ENCODE measurements around the gene MIB1. TPM values are rescaled to one million over a fixed set of nuclear protein-coding genes. Genes with fewer than 3 reads are reported as not detected.

Gene MIB1
- total RNA-seq, 4 donors from 2014 or later: 25.9 to 121 (median 64.1) TPM

DNA sequence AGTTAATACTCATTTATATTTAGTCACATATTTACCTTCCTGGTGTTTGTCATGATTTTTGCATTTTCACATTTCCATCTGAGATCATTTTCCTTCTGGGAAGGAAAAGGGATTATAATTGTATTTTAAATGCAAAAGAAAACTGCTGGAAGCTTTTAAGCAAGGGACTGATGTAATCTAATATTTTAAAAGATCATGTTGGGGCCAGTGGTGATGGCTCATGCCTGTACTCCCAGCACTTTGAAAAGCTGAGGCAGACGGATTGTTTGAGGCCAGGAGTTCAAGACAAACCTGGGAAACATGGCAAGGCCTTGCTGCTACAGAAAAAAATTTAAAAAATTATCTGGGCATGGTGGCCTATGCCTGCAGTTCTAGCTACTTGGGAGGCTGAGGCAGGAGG, 149.0 kb downstream of the MIB1 start:
- TF ChIP-seq POLR2A (IDR thresholded peaks at IDR 0.05): no peak
- no peak for TF ChIP-seq CTCF (IDR thresholded peaks at IDR 0.05)
- H3K4me1 ChIP-seq: no peaks in the 10 kb centered on the region
- H3K36me3 ChIP-seq: no peaks in the 10 kb centered on the region
- no peaks in the 10 kb centered on the region for H3K27me3 ChIP-seq
- no peak overlapping the region for H3K4me3 ChIP-seq
- intact Hi-C loops (cut with DNase I; ENCODE audit: low total_unique reads): no loop called here
- DNase-seq: no peak
- no peak overlapping the region for H3K27ac ChIP-seq
- no peaks in the 10 kb centered on the region for H3K9me3 ChIP-seq

GRCh38 chr18:21894619-21895367, 154.2 kb downstream of the MIB1 start:
- Histone ChIP-seq H3K27me3 (no peaks in the 10 kb centered on the region), H3K4me1 (no peaks in the 10 kb centered on the region), H3K36me3 (no peaks in the 10 kb centered on the region), H3K9me3 (no peaks in the 10 kb centered on the region), H3K27ac (no peak overlapping the region), H3K4me3 (no peak overlapping the region)
- TF ChIP-seq POLR2A (IDR thresholded peaks at IDR 0.05): no peak
- TF ChIP-seq CTCF (IDR thresholded peaks at IDR 0.05): no peak
- intact Hi-C loops (cut with DNase I; ENCODE audit: low total_unique reads): no loop called here
- DNase-seq: no peak

- intact Hi-C loops (cut with DNase I; ENCODE audit: low total_unique reads): no loop called here
Measured at GRCh38 chr18:21896732-21897336, 156.2 kb downstream of the MIB1 start.

DNA sequence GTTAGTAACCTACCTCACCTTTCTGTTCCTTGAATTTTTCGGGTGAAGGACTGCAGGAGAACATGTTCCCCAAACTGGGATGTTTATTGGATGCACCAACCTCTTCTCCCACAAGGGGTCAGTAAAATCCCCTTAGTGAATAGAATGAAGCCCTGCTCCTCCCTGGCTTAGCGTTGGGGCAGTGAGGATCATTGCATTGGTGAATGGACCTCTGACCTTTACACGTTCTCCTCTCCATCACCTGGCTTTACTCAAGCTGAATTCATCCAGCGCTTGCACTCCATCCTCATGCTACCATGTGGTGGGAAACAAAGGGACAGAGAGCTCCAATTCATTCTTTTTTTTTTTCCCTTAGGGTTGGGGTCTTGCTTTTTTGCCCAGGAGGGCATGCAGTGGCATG, 157.2 kb downstream of the MIB1 start:
- intact Hi-C loops (cut with DNase I; ENCODE audit: low total_unique reads): no loop called here
- no peaks in the 10 kb centered on the region for H3K9me3 ChIP-seq
- DNase-seq: peak in 1 of 2 donors; percentile 41
- peak; percentile 50 to 64 (median 62) for TF ChIP-seq CTCF (IDR thresholded peaks at IDR 0.05)
- no peak for TF ChIP-seq POLR2A (IDR thresholded peaks at IDR 0.05)
- no peak overlapping the region for H3K27ac ChIP-seq
- no peak overlapping the region for H3K4me3 ChIP-seq
- no peaks in the 10 kb centered on the region for H3K27me3 ChIP-seq
- H3K4me1 ChIP-seq: no peaks in the 10 kb centered on the region
- no peaks in the 10 kb centered on the region for H3K36me3 ChIP-seq

More at GRCh38 chr18:21896732-21897336, 156.2 kb downstream of the MIB1 start:
- Histone ChIP-seq H3K9me3 (no peaks in the 10 kb centered on the region), H3K4me1 (no peaks in the 10 kb centered on the region), H3K36me3 (no peaks in the 10 kb centered on the region), H3K4me3 (no peak overlapping the region), H3K27ac (no peak overlapping the region), H3K27me3 (no peaks in the 10 kb centered on the region)
- no peak for TF ChIP-seq POLR2A (IDR thresholded peaks at IDR 0.05)
- no peak for DNase-seq

DNA sequence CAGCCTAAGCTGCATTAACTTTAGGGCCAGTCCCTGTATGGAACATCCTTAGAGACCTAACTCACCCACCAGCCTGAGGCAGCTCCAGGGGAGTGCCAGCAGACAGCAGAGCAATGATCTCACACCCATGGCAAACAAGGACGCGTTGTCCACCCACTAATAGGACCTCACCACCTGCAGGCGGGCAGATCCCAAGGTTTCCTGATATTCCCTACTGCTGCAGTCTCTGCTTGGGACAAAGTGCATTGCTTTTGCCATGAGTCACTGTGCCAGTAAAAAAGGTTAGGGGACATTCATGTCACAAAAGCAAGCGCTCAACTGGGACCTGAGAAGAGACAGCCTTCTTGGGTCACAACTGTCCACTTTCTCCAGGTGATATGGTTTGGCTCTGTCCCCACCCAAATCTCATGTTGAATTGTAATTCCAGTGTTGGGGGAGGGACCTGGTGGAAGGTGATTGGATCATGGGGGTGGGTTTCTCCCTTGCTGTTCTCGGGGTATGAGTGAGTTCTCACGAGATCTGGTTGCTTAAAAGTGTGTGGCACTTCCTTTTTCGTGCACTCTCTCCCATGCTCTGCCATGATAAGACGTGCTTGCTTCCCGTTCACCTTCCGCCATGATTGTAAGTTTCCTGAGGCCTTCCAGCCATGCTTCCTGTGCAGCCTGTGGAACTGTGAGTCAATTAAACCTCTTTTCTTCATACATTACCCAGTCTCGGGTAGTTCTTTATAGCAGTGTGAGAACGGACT, 160.2 kb downstream of the MIB1 start:
- H3K36me3 ChIP-seq: no peaks in the 10 kb centered on the region
- H3K4me1 ChIP-seq: no peaks in the 10 kb centered on the region
- TF ChIP-seq CTCF (IDR thresholded peaks at IDR 0.05) (no peak), POLR2A (IDR thresholded peaks at IDR 0.05) (no peak)
- no peaks in the 10 kb centered on the region for H3K9me3 ChIP-seq
- H3K27me3 ChIP-seq: no peaks in the 10 kb centered on the region
- H3K27ac ChIP-seq: no peak overlapping the region
- no peak overlapping the region for H3K4me3 ChIP-seq
- no peak for DNase-seq
- intact Hi-C loops (cut with DNase I; ENCODE audit: low total_unique reads): no loop called here
